ENCODE results near the gene TRHDE.

The TRHDE gene

GRCh38 chr12:72444566-72444965 is 172.4 kb downstream of the TRHDE start:
- DNase-seq (ENCODE audit: low read depth) = no peak
- TF ChIP-seq CTCF (conservative IDR thresholded peaks at IDR 0.05; ENCODE audit: low read length) = no peak
- H3K4me3 ChIP-seq (ENCODE audit: low read length) = no peak overlapping the region

DNA sequence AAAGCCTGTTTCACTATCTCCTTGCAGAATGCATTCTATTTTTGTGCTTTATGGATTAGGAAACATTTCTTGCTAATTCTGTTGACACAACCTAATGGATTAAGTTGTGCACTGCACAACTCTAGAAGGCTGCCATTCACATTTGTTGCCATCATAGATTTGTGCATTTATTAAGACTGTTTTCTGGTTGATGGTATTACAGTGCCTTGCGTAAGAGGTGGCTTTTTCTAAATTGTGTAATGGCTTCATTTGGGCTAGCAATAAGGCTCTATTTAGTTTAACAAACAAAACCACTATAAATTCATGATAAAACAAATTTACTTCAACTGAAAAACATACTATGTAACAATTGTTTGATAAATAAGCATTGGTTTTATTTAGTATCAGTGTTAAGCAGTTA is 175.9 kb downstream of the TRHDE start:
- no peak overlapping the region for H3K4me3 ChIP-seq (ENCODE audit: low read length)
- TF ChIP-seq CTCF (conservative IDR thresholded peaks at IDR 0.05; ENCODE audit: low read length) = no peak
- peak; percentile 11 for DNase-seq (ENCODE audit: low read depth)

GRCh38 chr12:72448805-72449204 is 176.6 kb downstream of the TRHDE start:
- H3K4me3 ChIP-seq (ENCODE audit: low read length) = no peak overlapping the region
- TF ChIP-seq CTCF (conservative IDR thresholded peaks at IDR 0.05; ENCODE audit: low read length) = no peak
- DNase-seq (ENCODE audit: low read depth) = no peak

- no peak overlapping the region for H3K4me3 ChIP-seq (ENCODE audit: low read length)
- no peak for TF ChIP-seq CTCF (conservative IDR thresholded peaks at IDR 0.05; ENCODE audit: low read length)
- DNase-seq (ENCODE audit: low read depth) = no peak
These were observed 180.9 kb downstream of the TRHDE start for GRCh38 chr12:72453066-72453465.

- TF ChIP-seq CTCF (conservative IDR thresholded peaks at IDR 0.05; ENCODE audit: low read length) = no peak
- DNase-seq (ENCODE audit: low read depth) = no peak
- H3K4me3 ChIP-seq (ENCODE audit: low read length) = no peak overlapping the region
These were observed 181.4 kb downstream of the TRHDE start for GRCh38 chr12:72453550-72453949.

- no peak overlapping the region for H3K4me3 ChIP-seq (ENCODE audit: low read length)
- DNase-seq (ENCODE audit: low read depth) = no peak
- TF ChIP-seq CTCF (conservative IDR thresholded peaks at IDR 0.05; ENCODE audit: low read length) = no peak
These were observed 192.3 kb downstream of the TRHDE start for GRCh38 chr12:72464471-72464870.

DNA sequence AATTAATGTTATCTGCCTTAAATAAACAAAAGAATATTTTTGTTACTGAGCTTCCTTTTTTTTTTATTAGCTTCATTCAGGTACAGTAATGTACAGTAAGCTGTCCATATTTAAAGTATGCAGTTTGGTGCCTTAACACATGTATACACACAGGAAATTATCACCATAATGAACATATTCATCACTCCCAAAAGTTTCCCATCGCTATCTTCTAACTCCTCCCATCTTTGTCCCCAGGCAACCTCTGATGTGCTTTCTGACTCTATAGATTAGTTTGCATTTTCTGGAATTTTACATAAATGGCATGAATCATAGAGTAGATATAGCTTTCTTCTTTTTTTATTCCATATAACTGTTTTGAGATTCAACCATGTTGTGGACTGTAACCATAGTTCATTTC is 193.0 kb downstream of the TRHDE start:
- no peak for DNase-seq (ENCODE audit: low read depth)

More for the DNA sequence above, 193.0 kb downstream of the TRHDE start:
- H3K4me3 ChIP-seq (ENCODE audit: low read length) = no peak overlapping the region
- no peak for TF ChIP-seq CTCF (conservative IDR thresholded peaks at IDR 0.05; ENCODE audit: low read length)
